WI38 (cell line): ENCODE results near the gene TGFBR3.

Source experiments
- H3K4me3 ChIP-seq: 2 replicates; pipeline ENCODE4 v1.5.1; 2011; ENCODE audit warnings: low read depth, mild to moderate bottlenecking, control low read depth, low read length
- CTCF ChIP-seq: IDR thresholded peaks from 2 replicates; pipeline ENCODE4 v1.5.1; 2012; ENCODE audit warnings: low read depth, mild to moderate bottlenecking, control low read depth, low read length

The TGFBR3 gene

GRCh38 chr1:91895832-91896556 is 10.0 kb upstream of the TGFBR3 start:
- no peak for TF ChIP-seq CTCF
- no peak overlapping the region for H3K4me3 ChIP-seq

- no peak for TF ChIP-seq CTCF
- no peak overlapping the region for H3K4me3 ChIP-seq
Measured at GRCh38 chr1:91894036-91894761, 8.2 kb upstream of the TGFBR3 start.

GRCh38 chr1:91891969-91892368 is 6.0 kb upstream of the TGFBR3 start:
- no peak for TF ChIP-seq CTCF
- H3K4me3 ChIP-seq = peak overlapping the region; percentile 18; the same call in 1 of the 2 replicates

GRCh38 chr1:91891454-91891853 is 5.5 kb upstream of the TGFBR3 start:
- TF ChIP-seq CTCF = no peak
- no peak overlapping the region for H3K4me3 ChIP-seq

GRCh38 chr1:91889717-91890459 is 3.9 kb upstream of the TGFBR3 start:
- H3K4me3 ChIP-seq = no peak overlapping the region

GRCh38 chr1:91885213-91885715 is 687 bp downstream of the TGFBR3 start:
- no peak for TF ChIP-seq CTCF

More at GRCh38 chr1:91889717-91890459, 3.9 kb upstream of the TGFBR3 start:
- TF ChIP-seq CTCF = no peak

More at GRCh38 chr1:91885213-91885715, 687 bp downstream of the TGFBR3 start:
- H3K4me3 ChIP-seq = peak overlapping the region; percentile 90
